Measurements from ENCODE around the gene WDCP. TPM values are rescaled to one million over a fixed set of nuclear protein-coding genes. Genes with fewer than 3 reads are reported as not detected.
"Not testable (repeated sequence)": the region's sequence is repeated elsewhere in the genome, so short reads cannot be mapped to it uniquely, and the experiment has no call there.

WDCP gene
- total RNA-seq, 1 donor, result 14.7 TPM

- TF ChIP-seq CTCF (IDR thresholded peaks at IDR 0.05; ENCODE audit: insufficient read depth, low read depth, low read length), result no peak
- no peak for DNase-seq (ENCODE audit: low read depth)
- no peak overlapping the region for H3K4me3 ChIP-seq (ENCODE audit: low read depth, low read length)
These were observed 30.8 kb downstream of the WDCP start for GRCh38 chr2:24016376-24016761.

GRCh38 chr2:24015562-24016375 lies 31.4 kb downstream of the WDCP start:
- no peak overlapping the region for H3K4me3 ChIP-seq (ENCODE audit: low read depth, low read length)
- TF ChIP-seq CTCF (IDR thresholded peaks at IDR 0.05; ENCODE audit: insufficient read depth, low read depth, low read length), result no peak
- DNase-seq (ENCODE audit: low read depth), result peak; percentile 80

- not testable (repeated sequence) for H3K4me3 ChIP-seq (ENCODE audit: low read depth, low read length)
These were observed 32.3 kb downstream of the WDCP start for GRCh38 chr2:24014902-24015301.

GRCh38 chr2:24012521-24013188 lies 34.5 kb downstream of the WDCP start:
- H3K4me3 ChIP-seq (ENCODE audit: low read depth, low read length), result no peak overlapping the region
- no peak for TF ChIP-seq CTCF (IDR thresholded peaks at IDR 0.05; ENCODE audit: insufficient read depth, low read depth, low read length)
- no peak for DNase-seq (ENCODE audit: low read depth)

More at GRCh38 chr2:24014902-24015301, 32.3 kb downstream of the WDCP start:
- not testable (repeated sequence) for DNase-seq (ENCODE audit: low read depth)

GRCh38 chr2:24011250-24012104 lies 35.7 kb downstream of the WDCP start:
- H3K4me3 ChIP-seq (ENCODE audit: low read depth, low read length), result no peak overlapping the region
- TF ChIP-seq CTCF (IDR thresholded peaks at IDR 0.05; ENCODE audit: insufficient read depth, low read depth, low read length), result no peak
- no peak for DNase-seq (ENCODE audit: low read depth)

- H3K4me3 ChIP-seq (ENCODE audit: low read depth, low read length), result peak overlapping the region; percentile 58
- DNase-seq (ENCODE audit: low read depth), result no peak
- TF ChIP-seq CTCF (IDR thresholded peaks at IDR 0.05; ENCODE audit: insufficient read depth, low read depth, low read length), result no peak
These were observed 36.5 kb downstream of the WDCP start for GRCh38 chr2:24010477-24011249.

Data from fibroblast of villous mesenchyme (primary cell).